Hepatocyte (in vitro differentiated cells): ENCODE data around the gene NT5C2. TPM values are rescaled to one million over a fixed set of nuclear protein-coding genes. Genes with fewer than 3 reads are reported as not detected.
A peak's percentile ranks its signal among the peaks of the same experiment; 100 is the strongest.

ENCODE experiments used
- DNase-seq: peaks from one replicate; pipeline ENCODE4 v3.0.0-alpha.2; 2016; ENCODE audit warnings: low spot score
- H2AFZ ChIP-seq: fragments of 200-600 bp; sonication (generic); 2 replicates; pipeline ENCODE4 v1.6.0; 2016; ENCODE audit warnings: antibody characterized with exemption, mild to moderate bottlenecking
- H3K27ac ChIP-seq: fragments of 200-600 bp; sonication (generic); 2 replicates; pipeline ENCODE4 v1.5.1; 2016; ENCODE audit warnings: mild to moderate bottlenecking
- H3K27me3 ChIP-seq: fragments of 200-600 bp; sonication (generic); 2 replicates; pipeline ENCODE4 v1.6.1; 2016
- H3K36me3 ChIP-seq: fragments of 200-600 bp; sonication (generic); replicated peaks from 2 replicates; pipeline ENCODE4 v1.5.1; 2016; ENCODE audit warnings: low read depth; ENCODE audit not compliant: insufficient read depth
- H3K4me1 ChIP-seq: fragments of 200-600 bp; sonication (generic); 2 replicates; pipeline ENCODE4 v1.5.1; 2016; ENCODE audit warnings: mild to moderate bottlenecking, moderate library complexity; ENCODE audit not compliant: insufficient read depth
- H3K4me2 ChIP-seq: fragments of 200-600 bp; sonication (generic); 2 replicates; pipeline ENCODE4 v1.6.0; 2016
- H3K4me3 ChIP-seq: fragments of 200-600 bp; sonication (generic); 2 replicates; pipeline ENCODE4 v1.5.1; 2016; ENCODE audit warnings: mild to moderate bottlenecking
- H3K79me2 ChIP-seq: fragments of 200-600 bp; sonication (generic); 2 replicates; pipeline ENCODE4 v1.6.0; 2017; ENCODE audit warnings: mild to moderate bottlenecking
- H3K9me2 ChIP-seq: fragments of 200-600 bp; sonication (generic); replicated peaks from 2 replicates; pipeline ENCODE4 v1.6.0; 2017; ENCODE audit warnings: mild to moderate bottlenecking; ENCODE audit not compliant: insufficient read depth
- H3K9me3 ChIP-seq: fragments of 200-600 bp; sonication (generic); 2 replicates; pipeline ENCODE4 v1.5.1; 2016; ENCODE audit warnings: low read depth, mild to moderate bottlenecking
- H4K20me1 ChIP-seq: fragments of 200-600 bp; sonication (generic); 2 replicates; pipeline ENCODE4 v1.6.0; 2016; ENCODE audit warnings: mild to moderate bottlenecking; ENCODE audit not compliant: insufficient read depth, poor library complexity, severe bottlenecking
- CTCF ChIP-seq: fragments of 200-600 bp; sonication (generic); IDR thresholded peaks from 2 replicates; pipeline ENCODE4 v1.5.1; 2016; ENCODE audit warnings: antibody characterized with exemption, mild to moderate bottlenecking; ENCODE audit not compliant: poor library complexity
- EZH2 ChIP-seq: fragments of 200-600 bp; sonication (generic); IDR thresholded peaks from 2 replicates; pipeline ENCODE4 v1.6.1; 2016; ENCODE audit warnings: antibody characterized with exemption, mild to moderate bottlenecking, borderline replicate concordance
- EZH2phosphoT487 ChIP-seq: fragments of 200-600 bp; sonication (generic); IDR thresholded peaks from one replicate; pipeline ENCODE4 v1.6.1; 2018; ENCODE audit warnings: antibody characterized with exemption, mild to moderate bottlenecking, low read depth, moderate library complexity; ENCODE audit not compliant: unreplicated experiment, severe bottlenecking
- WGBS: methylation state at CpG from one replicate; pipeline ENCODE4 v1.1.6; 2016; ENCODE audit warnings: low lambda C conversion rate; ENCODE audit errors: missing lambda C conversion rate; 5-methylcytosine and 5-hydroxymethylcytosine counted together
- polyA plus RNA-seq: library from polyadenylated mRNA; unstranded; fragments of >200 nt; fragmentation: Nextera tagmentation; extraction: Ambion mirVana; gene quantifications from 2 replicates; pipeline ENCODE4 v1.2.1, GENCODE V29; 2016
- total RNA-seq: library from RNA; depleted of rRNA; stranded (reverse); fragments of >200 nt; gene quantifications from 2 replicates; pipeline ENCODE4 v1.2.3, GENCODE V29; 2014

NT5C2 gene
- total and polyA plus RNA-seq, 2 experiments from 2014 or later: 50.7 to 52.0 TPM

- Histone ChIP-seq H4K20me1 (no peaks in the 10 kb centered on the region), H3K9me2 (no peaks in the 10 kb centered on the region), H3K79me2 (no peaks in the 10 kb centered on the region), H3K36me3 (no peaks in the 10 kb centered on the region), H3K4me3 (no peak overlapping the region), H3K4me2 (no peak overlapping the region), H3K4me1 (peaks cover 4% of the 10 kb centered on the region), H3K27ac (no peak overlapping the region), H2AFZ (no peak overlapping the region), H3K9me3 (no peaks in the 10 kb centered on the region), H3K27me3 (no peaks in the 10 kb centered on the region)
- TF ChIP-seq EZH2 (no peak), EZH2phosphoT487 (no peak), CTCF (no peak)
- WGBS: 72% methylated on average over 2 of the region's 2 CpGs
- no peak for DNase-seq
These were observed 4.8 kb upstream of the NT5C2 start for GRCh38 chr10:103197903-103198302.

- no peak for TF ChIP-seq CTCF
- Histone ChIP-seq H4K20me1 (no peaks in the 10 kb centered on the region), H2AFZ (no peak overlapping the region), H3K27ac (peak overlapping the region; percentile 64), H3K36me3 (no peaks in the 10 kb centered on the region), H3K4me1 (peaks cover 4% of the 10 kb centered on the region), H3K79me2 (peaks cover 2% of the 10 kb centered on the region), H3K4me3 (no peak overlapping the region), H3K9me2 (no peaks in the 10 kb centered on the region), H3K9me3 (no peaks in the 10 kb centered on the region), H3K4me2 (no peak overlapping the region), H3K27me3 (no peaks in the 10 kb centered on the region)
- peak; percentile 61 for DNase-seq
- WGBS: 87% methylated on average over 3 of the region's 3 CpGs
These were observed 4.1 kb upstream of the NT5C2 start for GRCh38 chr10:103197174-103197573.

- H2AFZ ChIP-seq: no peak overlapping the region
- no peaks in the 10 kb centered on the region for H3K9me3 ChIP-seq
- H3K9me2 ChIP-seq: no peaks in the 10 kb centered on the region
- H3K27ac ChIP-seq: no peak overlapping the region
- WGBS: 74% methylated on average over 2 of the region's 2 CpGs
- no peak overlapping the region for H3K4me3 ChIP-seq
- no peak overlapping the region for H3K4me2 ChIP-seq
- peaks cover 8% of the 10 kb centered on the region for H3K79me2 ChIP-seq
- no peaks in the 10 kb centered on the region for H3K27me3 ChIP-seq
- H3K4me1 ChIP-seq: peaks cover 9% of the 10 kb centered on the region
- peaks cover 5% of the 10 kb centered on the region for H4K20me1 ChIP-seq
- DNase-seq: no peak
- H3K36me3 ChIP-seq: no peaks in the 10 kb centered on the region
- TF ChIP-seq EZH2: no peak
- TF ChIP-seq CTCF: no peak
- no peak for TF ChIP-seq EZH2phosphoT487
These were observed 3.4 kb upstream of the NT5C2 start for GRCh38 chr10:103196516-103196915.
